SK-N-SH treated with all-trans-retinoic acid at 6 μM for 48 hours (cell line): ENCODE measurements around the gene TYSND1.

Experiments used
- ATAC-seq: fragments of 200-7000 bp; cut with Tn5 transposase; 3 replicates; pipeline ENCODE4 v1.9.1; 2020; ENCODE audit warnings: mild to moderate bottlenecking, moderate library complexity
- BACH2 ChIP-seq: fragments of 250-450 bp; sonication (Bioruptor Pico); IDR thresholded peaks from 2 replicates; pipeline ENCODE4 v1.9.0; 2021; ENCODE audit warnings: mild to moderate bottlenecking, borderline replicate concordance
- CREB5 ChIP-seq: fragments of 250-450 bp; sonication (Bioruptor Pico); IDR thresholded peaks from 2 replicates; pipeline ENCODE4 v1.5.1; 2020; ENCODE audit warnings: low read depth, mild to moderate bottlenecking, moderate library complexity
- CSRNP3 ChIP-seq: fragments of 250-450 bp; sonication (Bioruptor Pico); IDR thresholded peaks from 2 replicates; pipeline ENCODE4 v1.5.1; 2021; ENCODE audit warnings: mild to moderate bottlenecking, moderate library complexity
- ESRRG ChIP-seq: fragments of 250-450 bp; sonication (Bioruptor Pico); IDR thresholded peaks from 2 replicates; pipeline ENCODE4 v1.6.1; 2021; ENCODE audit warnings: mild to moderate bottlenecking
- GLIS3 ChIP-seq: fragments of 250-450 bp; sonication (Bioruptor Pico); IDR thresholded peaks from 2 replicates; pipeline ENCODE4 v1.5.0; 2020; ENCODE audit warnings: mild to moderate bottlenecking, moderate library complexity
- ISL1 ChIP-seq: fragments of 250-450 bp; sonication (Bioruptor Pico); IDR thresholded peaks from 2 replicates; pipeline ENCODE4 v2.1.2; 2022; ENCODE audit warnings: mild to moderate bottlenecking, moderate library complexity
- PATZ1 ChIP-seq: fragments of 250-450 bp; sonication (Bioruptor Pico); IDR thresholded peaks from 2 replicates; pipeline ENCODE4 v1.8.0; 2020; ENCODE audit warnings: mild to moderate bottlenecking, moderate library complexity, borderline replicate concordance
- POU6F1 ChIP-seq: fragments of 250-450 bp; sonication (Bioruptor Pico); IDR thresholded peaks from 2 replicates; pipeline ENCODE4 v1.8.0; 2021; ENCODE audit warnings: low read depth, mild to moderate bottlenecking, moderate library complexity, borderline replicate concordance
- PPARA ChIP-seq: fragments of 250-450 bp; sonication (Bioruptor Pico); IDR thresholded peaks from 2 replicates; pipeline ENCODE4 v1.5.0; 2020; ENCODE audit warnings: mild to moderate bottlenecking, borderline replicate concordance
- SNAI2 ChIP-seq: fragments of 250-450 bp; sonication (Bioruptor Pico); IDR thresholded peaks from 2 replicates; pipeline ENCODE4 v1.5.0; 2020; ENCODE audit warnings: mild to moderate bottlenecking, moderate library complexity
- TSHZ2 ChIP-seq: fragments of 250-450 bp; sonication (Bioruptor Pico); IDR thresholded peaks from 2 replicates; pipeline ENCODE4 v1.5.0; 2020; ENCODE audit warnings: mild to moderate bottlenecking, moderate library complexity
- ZC3H10 ChIP-seq: fragments of 250-450 bp; sonication (Bioruptor Pico); IDR thresholded peaks from 2 replicates; pipeline ENCODE4 v1.5.1; 2021; ENCODE audit warnings: mild to moderate bottlenecking, moderate library complexity
- ZFP3 ChIP-seq: fragments of 250-450 bp; sonication (Bioruptor Pico); IDR thresholded peaks from 2 replicates; pipeline ENCODE4 v1.5.0; 2020; ENCODE audit warnings: mild to moderate bottlenecking, moderate library complexity
- ZNF565 ChIP-seq: fragments of 450-650 bp; formaldehyde crosslinking; conservative IDR thresholded peaks from 2 replicates; pipeline ENCODE4 v1.5.0; 2020; ENCODE audit warnings: low read depth, mild to moderate bottlenecking, moderate library complexity
- ZNF70 ChIP-seq: fragments of 450-650 bp; formaldehyde crosslinking; IDR thresholded peaks from 2 replicates; pipeline ENCODE4 v1.5.0; 2020; ENCODE audit warnings: mild to moderate bottlenecking, moderate library complexity
- ZNF8 ChIP-seq: fragments of 450-650 bp; formaldehyde crosslinking; IDR thresholded peaks from 2 replicates; pipeline ENCODE4 v1.5.0; 2020; ENCODE audit warnings: mild to moderate bottlenecking, moderate library complexity

The TYSND1 gene

GRCh38 chr10:70137927-70138883 lies 8.3 kb downstream of the TYSND1 start:
- no peak for ATAC-seq

More at GRCh38 chr10:70137927-70138883, 8.3 kb downstream of the TYSND1 start:
- no peak for TF ChIP-seq ZNF565 (CRISPR knock-in tag)
- no peak for TF ChIP-seq ZC3H10 (CRISPR knock-in tag)
- no peak for TF ChIP-seq ZFP3 (CRISPR knock-in tag)
- TF ChIP-seq SNAI2 (CRISPR knock-in tag): no peak
- no peak for TF ChIP-seq ESRRG
- no peak for TF ChIP-seq CSRNP3 (CRISPR knock-in tag)
- TF ChIP-seq ZNF8 (CRISPR knock-in tag): no peak
- TF ChIP-seq ISL1 (CRISPR knock-in tag): no peak
- TF ChIP-seq BACH2 (CRISPR knock-in tag): no peak
- TF ChIP-seq POU6F1 (CRISPR knock-in tag): no peak
- no peak for TF ChIP-seq TSHZ2
- no peak for TF ChIP-seq PPARA (CRISPR knock-in tag)
- TF ChIP-seq CREB5 (CRISPR knock-in tag): no peak
- no peak for TF ChIP-seq ZNF70 (CRISPR knock-in tag)
- TF ChIP-seq GLIS3: no peak
- no peak for TF ChIP-seq PATZ1 (CRISPR knock-in tag)
